Astrocyte of the cerebellum (primary cell): Measurements from ENCODE around the gene CFAP46.

Experiments used
- DNase-seq: peaks from one replicate; pipeline ENCODE4 v3.0.0-alpha.2; 2011; ENCODE audit warnings: low read depth
- H3K4me3 ChIP-seq: 2 replicates; pipeline ENCODE4 v1.5.1; 2011; ENCODE audit warnings: mild to moderate bottlenecking, low read depth, low read length, moderate library complexity
- in situ Hi-C: cut with HindIII; loops from 2 replicates; pipeline ENCODE4 v1.10.0; 2017; ENCODE audit warnings: low sequenced_read_pairs
- TF ChIP-seq, protein P1 (sequence below): IDR thresholded peaks from 2 replicates; pipeline ENCODE4 v1.5.1; 2012; ENCODE audit warnings: low read length, low read depth, moderate library complexity, mild to moderate bottlenecking; ENCODE audit errors: missing control alignments

CFAP46 gene

DNA sequence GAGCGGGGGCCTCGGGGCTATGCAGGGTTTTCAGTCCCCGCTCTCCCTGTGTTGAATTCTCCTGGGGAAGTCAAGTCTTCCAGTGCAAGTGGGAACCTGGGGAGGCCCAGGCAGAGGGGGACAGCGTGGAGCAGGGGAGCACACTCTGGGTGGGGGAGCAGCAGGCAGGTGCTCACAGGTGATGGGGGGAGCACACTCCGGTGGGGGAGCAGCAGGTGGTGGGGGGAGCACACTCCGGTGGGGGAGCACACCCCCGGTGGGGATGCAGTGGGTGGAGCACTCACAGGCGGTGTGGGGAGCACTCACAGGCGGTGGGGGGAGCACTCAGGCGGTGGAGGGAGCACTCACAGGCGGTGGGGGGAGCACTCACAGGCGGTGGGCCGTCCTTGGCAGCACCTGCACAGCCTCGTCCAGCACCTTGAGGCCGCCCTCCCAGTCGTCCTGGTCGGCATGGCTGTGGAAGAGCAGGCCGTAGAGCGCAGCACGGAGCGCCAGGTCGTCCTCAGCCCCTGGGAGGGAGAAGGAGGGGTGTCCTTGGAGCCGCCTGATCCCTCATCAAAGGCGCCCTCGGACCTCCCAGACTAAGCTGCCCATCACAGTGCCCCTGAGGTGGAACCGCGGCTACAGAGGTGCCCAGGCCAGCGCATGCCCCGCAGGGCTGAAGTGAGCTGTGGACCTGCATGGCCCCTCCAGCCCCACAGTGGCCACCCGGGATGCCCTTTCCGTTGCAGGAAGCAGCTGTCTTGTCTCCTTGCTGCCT is 56.7 kb downstream of the CFAP46 start:
- no peak for DNase-seq
- in situ Hi-C loops = no loop called here
- TF ChIP-seq, protein P1, sequence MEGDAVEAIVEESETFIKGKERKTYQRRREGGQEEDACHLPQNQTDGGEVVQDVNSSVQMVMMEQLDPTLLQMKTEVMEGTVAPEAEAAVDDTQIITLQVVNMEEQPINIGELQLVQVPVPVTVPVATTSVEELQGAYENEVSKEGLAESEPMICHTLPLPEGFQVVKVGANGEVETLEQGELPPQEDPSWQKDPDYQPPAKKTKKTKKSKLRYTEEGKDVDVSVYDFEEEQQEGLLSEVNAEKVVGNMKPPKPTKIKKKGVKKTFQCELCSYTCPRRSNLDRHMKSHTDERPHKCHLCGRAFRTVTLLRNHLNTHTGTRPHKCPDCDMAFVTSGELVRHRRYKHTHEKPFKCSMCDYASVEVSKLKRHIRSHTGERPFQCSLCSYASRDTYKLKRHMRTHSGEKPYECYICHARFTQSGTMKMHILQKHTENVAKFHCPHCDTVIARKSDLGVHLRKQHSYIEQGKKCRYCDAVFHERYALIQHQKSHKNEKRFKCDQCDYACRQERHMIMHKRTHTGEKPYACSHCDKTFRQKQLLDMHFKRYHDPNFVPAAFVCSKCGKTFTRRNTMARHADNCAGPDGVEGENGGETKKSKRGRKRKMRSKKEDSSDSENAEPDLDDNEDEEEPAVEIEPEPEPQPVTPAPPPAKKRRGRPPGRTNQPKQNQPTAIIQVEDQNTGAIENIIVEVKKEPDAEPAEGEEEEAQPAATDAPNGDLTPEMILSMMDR = no peak
- H3K4me3 ChIP-seq = no peak overlapping the region

DNA sequence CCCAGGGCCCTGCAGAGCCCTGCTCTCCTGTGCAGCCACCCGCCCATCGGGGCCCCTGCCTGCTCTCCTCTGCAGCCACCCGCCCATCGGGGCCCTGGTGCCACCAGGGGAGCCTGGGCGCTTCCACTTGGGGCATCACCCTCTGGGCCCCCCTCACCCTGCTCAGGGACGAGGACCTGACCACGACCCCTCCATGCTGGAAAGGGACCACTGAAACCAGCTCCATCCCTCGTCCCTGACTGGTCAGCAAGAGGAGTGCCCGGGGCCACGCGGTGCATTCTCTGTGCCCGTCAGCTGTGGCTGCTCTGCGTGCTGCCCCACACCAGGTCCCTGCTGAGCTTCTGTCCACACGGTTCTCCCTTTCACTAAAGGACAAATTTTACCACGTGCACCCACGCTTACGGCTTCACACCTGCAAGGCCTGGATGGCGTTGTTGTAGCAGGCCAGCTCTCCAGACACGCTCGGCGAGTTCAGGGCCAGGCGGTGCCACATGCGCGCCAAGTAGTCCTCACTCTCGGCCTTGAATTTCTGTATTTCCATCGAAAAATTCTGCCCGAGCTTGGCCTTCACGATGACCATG is 57.6 kb downstream of the CFAP46 start:
- TF ChIP-seq, protein P1 = no peak
- in situ Hi-C loops = loop anchor here (5.0 kb wide), 1 partner anchor 37 kb away; no protein-coding TSS in a partner anchor
- no peak for DNase-seq
- H3K4me3 ChIP-seq = no peak overlapping the region

DNA sequence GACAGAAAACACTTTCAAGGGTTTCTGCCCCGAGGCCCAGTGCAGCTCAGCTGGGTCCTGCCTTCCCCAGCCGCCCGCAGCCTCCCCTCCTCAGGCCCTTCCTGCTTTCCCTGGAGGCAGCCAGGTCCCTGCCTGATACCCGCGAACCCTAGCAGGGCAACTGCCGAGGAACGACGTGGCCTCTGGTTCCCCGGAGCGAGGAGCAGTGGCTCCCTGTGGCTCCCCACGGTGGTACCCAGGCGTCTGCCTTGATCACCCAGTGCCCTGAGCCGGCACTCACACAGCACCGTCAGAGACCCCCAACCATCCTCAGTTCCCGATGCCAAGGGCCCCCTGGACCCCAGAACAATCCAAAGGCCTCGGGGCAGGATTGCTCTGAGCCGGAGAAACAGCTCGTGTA is 58.3 kb downstream of the CFAP46 start:
- in situ Hi-C loops = loop anchor here (5.0 kb wide), 1 partner anchor 37 kb away; no protein-coding TSS in a partner anchor
- no peak for DNase-seq
- TF ChIP-seq, protein P1 = no peak

DNA sequence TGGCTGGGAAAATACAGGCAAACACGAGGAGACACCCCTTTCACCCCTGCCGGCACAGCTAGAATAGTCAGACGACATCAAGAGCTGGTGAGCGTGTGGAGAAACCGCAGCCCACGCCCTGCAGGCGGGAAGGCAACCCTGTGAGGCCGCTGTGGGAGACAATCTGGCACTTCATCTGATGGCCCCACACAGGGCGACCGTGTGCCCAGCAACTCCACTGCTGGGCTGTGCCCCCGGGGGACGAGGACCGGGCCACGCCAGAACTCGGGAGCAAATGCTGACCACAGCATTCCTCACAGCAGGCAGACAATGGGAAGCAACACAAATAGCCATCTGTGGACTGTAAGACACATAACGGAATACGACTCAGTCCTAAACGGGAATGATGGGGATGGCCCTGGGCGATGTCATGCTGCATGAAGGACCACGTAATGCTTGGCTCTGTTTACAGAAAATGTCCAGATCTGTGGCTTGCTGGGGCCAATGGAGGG is 58.9 kb downstream of the CFAP46 start:
- no peak for DNase-seq
- TF ChIP-seq, protein P1 = no peak
- in situ Hi-C loops = loop anchor here (5.0 kb wide), 1 partner anchor 36 kb away; no protein-coding TSS in a partner anchor
- no peak overlapping the region for H3K4me3 ChIP-seq

More for the DNA sequence above, 58.3 kb downstream of the CFAP46 start:
- H3K4me3 ChIP-seq = no peak overlapping the region

DNA sequence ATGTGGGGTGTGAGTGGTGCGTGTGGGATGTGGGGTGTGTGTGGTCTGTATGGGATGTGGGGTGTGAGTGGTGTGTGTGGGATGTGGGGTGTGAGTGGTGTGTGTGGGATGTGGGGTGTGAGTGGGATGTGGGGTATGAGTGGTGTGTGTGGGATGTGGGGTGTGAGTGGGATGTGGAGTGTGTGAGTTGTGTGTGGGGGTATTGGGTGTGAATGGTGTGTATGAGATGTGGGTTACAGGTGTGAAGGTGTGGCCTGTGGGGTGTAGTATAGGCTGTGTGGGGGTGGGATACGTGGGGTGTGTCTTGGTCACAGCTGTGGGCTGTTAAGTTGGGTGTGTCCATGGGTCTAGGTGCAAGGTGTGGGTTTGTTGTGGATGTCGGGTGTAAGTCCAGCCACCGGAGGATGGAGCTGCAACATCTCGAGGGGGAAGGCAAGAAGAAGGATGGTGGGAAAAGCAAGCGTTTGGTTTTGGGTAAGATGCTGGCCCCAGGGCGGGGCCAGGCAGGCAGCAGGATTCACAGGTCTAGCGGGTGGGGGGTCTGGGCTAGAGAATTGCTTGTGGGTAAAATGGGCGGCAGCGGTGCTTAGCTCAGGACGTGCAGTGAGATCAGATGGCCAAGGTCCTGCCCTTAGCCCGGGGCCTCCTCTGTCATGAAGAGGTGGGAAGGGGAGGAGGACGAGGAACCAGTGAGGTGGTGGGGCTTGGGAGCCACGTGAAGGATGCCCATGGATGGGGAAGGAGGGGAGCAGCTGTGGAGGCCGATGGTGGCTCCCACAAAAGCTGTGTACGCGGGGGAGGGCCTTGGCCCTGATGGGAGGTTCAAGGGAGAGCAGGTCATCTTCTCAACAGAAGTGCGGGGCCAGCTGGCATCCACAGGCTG is 60.1 kb downstream of the CFAP46 start:
- H3K4me3 ChIP-seq = no peak overlapping the region
- in situ Hi-C loops = loop anchor here (5.0 kb wide), 1 partner anchor 35 kb away; no protein-coding TSS in a partner anchor
- TF ChIP-seq, protein P1 = no peak
- DNase-seq = no peak

DNA sequence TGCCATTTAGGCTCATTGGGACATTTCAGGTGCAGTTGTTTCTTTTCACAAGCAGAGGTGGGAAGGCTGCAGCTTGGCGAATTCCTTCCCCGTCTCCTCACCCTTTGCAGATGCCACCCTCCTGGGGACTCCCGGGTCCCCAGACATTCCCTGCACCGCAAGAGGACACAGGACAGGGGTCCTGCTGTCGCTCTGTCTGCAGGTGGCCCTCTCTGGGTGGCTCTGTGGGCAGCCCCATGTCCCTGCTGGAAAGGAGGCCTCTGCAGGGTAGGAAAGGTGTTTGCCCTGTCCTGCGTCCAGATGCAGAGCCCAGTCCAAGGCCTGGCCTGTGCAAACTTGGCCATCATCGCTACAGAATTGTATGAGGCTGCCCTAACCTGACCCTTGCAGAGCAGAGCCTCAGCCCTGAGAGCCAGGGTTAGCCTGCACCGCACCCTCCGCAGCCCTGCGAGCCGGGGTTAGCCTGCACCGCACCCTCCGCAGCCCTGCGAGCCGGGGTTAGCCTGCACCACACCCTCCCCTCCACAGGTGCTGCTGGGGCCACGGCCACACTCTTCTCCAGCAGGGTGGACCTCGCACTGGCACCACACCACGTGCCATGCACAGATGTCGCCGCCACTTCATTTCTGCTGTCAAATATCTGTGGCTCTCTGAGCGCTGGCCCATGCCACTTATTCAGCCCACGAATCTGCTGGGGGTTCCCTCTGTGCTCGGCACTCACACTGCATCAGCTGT is 61.0 kb downstream of the CFAP46 start:
- H3K4me3 ChIP-seq = no peak overlapping the region
- in situ Hi-C loops = loop anchor here (5.0 kb wide), 1 partner anchor 34 kb away; no protein-coding TSS in a partner anchor
- no peak for DNase-seq
- TF ChIP-seq, protein P1 = no peak
